ENCODE data around the gene KAT8.
A peak's percentile ranks its signal among the peaks of the same experiment; 100 is the strongest.

KAT8 gene

GRCh38 chr16:31117384-31118222 is at the start of gene KAT8:
KAT8 (plus strand) TSS chr16:31117664; CDS start chr16:31117682, 18 bp downstream.
- TF ChIP-seq, protein P1, sequence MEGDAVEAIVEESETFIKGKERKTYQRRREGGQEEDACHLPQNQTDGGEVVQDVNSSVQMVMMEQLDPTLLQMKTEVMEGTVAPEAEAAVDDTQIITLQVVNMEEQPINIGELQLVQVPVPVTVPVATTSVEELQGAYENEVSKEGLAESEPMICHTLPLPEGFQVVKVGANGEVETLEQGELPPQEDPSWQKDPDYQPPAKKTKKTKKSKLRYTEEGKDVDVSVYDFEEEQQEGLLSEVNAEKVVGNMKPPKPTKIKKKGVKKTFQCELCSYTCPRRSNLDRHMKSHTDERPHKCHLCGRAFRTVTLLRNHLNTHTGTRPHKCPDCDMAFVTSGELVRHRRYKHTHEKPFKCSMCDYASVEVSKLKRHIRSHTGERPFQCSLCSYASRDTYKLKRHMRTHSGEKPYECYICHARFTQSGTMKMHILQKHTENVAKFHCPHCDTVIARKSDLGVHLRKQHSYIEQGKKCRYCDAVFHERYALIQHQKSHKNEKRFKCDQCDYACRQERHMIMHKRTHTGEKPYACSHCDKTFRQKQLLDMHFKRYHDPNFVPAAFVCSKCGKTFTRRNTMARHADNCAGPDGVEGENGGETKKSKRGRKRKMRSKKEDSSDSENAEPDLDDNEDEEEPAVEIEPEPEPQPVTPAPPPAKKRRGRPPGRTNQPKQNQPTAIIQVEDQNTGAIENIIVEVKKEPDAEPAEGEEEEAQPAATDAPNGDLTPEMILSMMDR (IDR thresholded peaks at IDR 0.05; ENCODE audit: borderline replicate concordance, insufficient read depth, low read depth, low read length), result no peak
- H3K4me3 ChIP-seq (ENCODE audit: low read depth, low read length), result peak within 1 kb of the TSS; percentile 72

- TF ChIP-seq, protein P1 (IDR thresholded peaks at IDR 0.05; ENCODE audit: borderline replicate concordance, insufficient read depth, low read depth, low read length), result no peak
- H3K4me3 ChIP-seq (ENCODE audit: low read depth, low read length), result peak overlapping the region; percentile 61
Observed at GRCh38 chr16:31071861-31072260, 45.6 kb upstream of the KAT8 start.

GRCh38 chr16:31072540-31073141 is 44.8 kb upstream of the KAT8 start:
- TF ChIP-seq, protein P1 (IDR thresholded peaks at IDR 0.05; ENCODE audit: borderline replicate concordance, insufficient read depth, low read depth, low read length), result no peak
- peak overlapping the region; percentile 61 for H3K4me3 ChIP-seq (ENCODE audit: low read depth, low read length)

DNA sequence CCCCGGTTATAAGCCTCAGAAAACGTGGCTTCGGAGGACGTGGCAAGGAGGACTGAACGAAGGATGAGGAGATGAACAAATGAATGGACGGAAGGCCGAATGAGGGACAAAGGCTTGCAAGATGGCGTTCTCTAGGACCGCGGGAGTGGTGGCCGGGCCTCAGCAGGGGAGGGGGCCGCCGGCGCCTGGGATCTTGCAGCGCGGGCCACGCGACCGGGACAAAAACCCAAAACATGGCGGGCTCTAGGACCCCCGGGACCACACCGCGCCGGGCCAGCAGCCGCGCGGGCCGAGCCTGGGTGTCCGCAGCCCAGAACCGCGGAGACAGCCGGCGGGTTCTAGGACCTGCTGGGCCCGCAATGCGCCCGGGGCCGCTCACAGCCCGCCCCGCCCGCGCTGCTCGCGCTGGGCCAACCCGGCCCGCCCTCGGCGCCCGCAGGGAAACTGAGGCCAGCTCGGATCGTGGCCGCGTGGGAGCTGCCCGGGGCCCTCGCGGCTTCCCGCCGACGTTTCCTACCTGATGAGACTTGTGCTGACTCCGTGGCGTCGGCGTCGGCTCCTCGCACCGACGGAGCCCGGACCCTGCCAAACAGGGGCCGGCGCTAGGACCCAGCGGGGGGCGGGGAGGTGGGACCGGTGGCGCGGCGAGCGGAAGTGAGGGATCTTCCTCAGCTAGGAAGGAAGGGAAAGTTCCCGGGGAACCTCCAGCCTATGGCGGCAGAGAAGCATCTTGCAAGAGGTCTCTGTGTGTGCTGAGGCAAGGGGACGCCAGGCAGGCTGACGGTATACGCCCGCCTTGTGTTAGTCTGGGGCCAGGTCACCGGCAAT is 44.1 kb upstream of the KAT8 start:
- TF ChIP-seq, protein P1 (IDR thresholded peaks at IDR 0.05; ENCODE audit: borderline replicate concordance, insufficient read depth, low read depth, low read length), result no peak
- H3K4me3 ChIP-seq (ENCODE audit: low read depth, low read length), result peak overlapping the region; percentile 61

DNA sequence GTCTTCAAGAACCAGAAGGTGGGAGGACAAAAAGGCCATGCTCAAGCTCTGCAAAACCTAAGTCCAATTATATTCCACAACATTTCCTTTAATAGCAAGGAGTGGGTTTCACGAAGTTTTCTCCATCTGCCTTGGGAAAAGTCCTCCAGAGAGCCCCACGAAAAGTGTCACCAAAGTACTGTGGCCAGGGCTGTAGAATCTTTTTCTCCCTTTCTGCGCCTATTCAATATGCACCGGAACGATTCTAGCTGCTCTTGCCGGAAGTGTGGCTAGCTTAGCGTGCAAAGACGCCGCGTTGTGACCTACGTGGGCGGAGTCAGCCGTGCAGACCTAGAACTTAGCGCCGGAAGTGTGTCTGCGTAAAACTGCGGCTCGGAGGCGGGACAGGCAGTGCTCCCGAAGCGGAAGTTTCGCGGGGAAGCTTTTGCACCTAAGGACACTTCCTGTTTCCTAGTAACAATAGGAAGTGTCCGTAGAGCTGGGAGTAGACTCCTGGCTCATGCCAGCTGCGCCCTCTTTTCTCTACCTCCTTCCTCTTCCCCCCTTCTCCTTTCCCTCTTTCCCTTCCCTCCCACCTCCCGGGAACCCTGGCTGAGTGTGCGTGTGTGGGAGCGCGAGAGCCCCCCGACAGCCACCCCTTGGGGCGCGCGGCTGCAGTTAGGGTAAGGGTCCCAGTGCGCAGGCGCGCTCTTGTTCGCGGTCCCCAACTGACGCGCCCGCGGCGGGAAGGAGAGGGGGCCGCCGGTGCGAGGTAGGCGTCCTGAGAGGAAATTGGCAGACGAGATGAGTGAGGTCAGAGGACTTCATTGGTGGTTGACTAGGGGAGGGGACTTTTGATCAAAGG is 43.3 kb upstream of the KAT8 start, which contains the start of the genes ZNF646 and ZNF668:
Gene ZNF646 (plus strand): TSS at position 453 of the 844 bp plus-strand sequence. CDS start 1,903 bp downstream, outside the sequence.
Gene ZNF668 (minus strand): TSS at position 271 of the 844 bp plus-strand sequence. CDS start 9,781 bp downstream, outside the sequence.
- peak within 1 kb of the TSS; percentile 61 for H3K4me3 ChIP-seq (ENCODE audit: low read depth, low read length)
- TF ChIP-seq, protein P1 (IDR thresholded peaks at IDR 0.05; ENCODE audit: borderline replicate concordance, insufficient read depth, low read depth, low read length), result no peak

DNA sequence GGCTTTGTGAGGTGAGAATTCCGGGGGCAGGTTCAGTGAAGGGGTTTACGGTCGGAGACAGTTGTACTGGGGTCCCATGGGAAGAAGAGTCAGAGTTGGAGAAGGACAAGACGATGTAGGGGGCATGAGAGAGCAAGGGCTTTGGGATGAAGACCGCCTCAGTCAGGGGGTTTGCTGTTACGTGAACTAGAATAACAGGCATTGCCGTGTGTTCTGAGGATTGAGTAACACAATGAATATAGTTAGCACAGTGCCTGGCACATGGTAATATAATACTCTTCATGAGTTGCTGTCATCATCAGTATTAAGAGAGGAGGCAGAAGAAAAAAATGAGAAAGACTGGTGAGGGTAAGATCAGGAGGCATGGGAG is 42.7 kb upstream of the KAT8 start:
- TF ChIP-seq, protein P1 (IDR thresholded peaks at IDR 0.05; ENCODE audit: borderline replicate concordance, insufficient read depth, low read depth, low read length), result no peak
- peak overlapping the region; percentile 61 for H3K4me3 ChIP-seq (ENCODE audit: low read depth, low read length)

Measured in GM12875 (cell line).